ENCODE results near the gene MYMK.
"Not testable (repeated sequence)": the region's sequence is repeated elsewhere in the genome, so short reads cannot be mapped to it uniquely, and the experiment has no call there.

MYMK gene
- 0 reads per million in 2 donors for total RNA-seq

GRCh38 chr9:133524679-133525228 is at the start of gene MYMK:
Gene MYMK, minus strand, starts transcription at chr9:133524959. Its CDS starts 115 bp downstream, at chr9:133524844.
- DNase-seq = no peak

GRCh38 chr9:133573791-133574515 is 49.2 kb upstream of the MYMK start:
- DNase-seq = no peak

DNA sequence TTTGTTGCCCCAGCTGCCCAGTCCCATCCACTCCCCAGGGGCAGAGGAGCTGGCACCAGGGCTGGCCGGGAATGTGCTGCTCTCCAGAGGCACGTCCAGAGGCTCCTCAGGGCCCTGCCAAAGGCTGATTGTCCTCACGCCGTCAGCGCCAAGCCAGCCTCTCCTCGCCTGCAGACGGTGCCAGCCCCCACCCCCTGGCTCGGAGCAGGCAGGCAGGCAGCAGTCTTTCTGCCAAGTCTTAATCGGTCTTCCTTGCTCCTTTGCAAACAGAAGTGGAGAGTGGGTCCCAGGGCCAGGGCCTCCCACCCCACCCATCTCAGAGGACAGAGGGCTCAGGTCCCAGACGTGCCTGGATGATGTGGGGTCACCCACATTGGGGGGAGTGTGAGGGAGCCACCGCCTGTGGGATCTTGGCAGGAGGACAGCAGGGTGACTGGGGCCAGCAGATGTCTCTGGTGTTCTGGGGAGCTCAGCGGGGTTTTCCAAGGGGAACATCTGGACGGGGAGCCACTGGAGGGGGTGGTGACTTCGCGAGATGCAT is 48.1 kb upstream of the MYMK start:
- DNase-seq = no peak

GRCh38 chr9:133571896-133572595 is 47.3 kb upstream of the MYMK start:
- DNase-seq = no peak

GRCh38 chr9:133571391-133571890 is 46.7 kb upstream of the MYMK start:
- DNase-seq = no peak

DNA sequence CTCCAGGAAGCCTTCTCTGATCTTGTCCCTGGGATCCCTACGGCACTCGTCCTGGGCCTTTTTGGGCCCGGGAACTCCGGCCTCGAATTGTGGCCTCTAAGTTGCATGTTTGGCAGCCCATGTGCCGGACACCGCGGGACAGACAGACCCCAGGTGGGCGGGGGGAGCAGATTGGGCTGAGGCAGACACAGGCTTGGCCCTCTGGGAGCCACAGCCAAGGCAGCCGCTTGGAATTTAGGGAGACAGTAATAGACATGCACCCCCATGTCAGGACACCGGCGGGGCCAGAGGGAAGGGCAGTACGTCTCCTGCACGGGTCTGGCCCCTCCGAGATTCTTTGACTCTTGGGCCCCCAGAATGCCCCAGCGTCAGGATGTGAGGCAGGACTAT is 45.9 kb upstream of the MYMK start:
- no peak for DNase-seq

GRCh38 chr9:133569891-133570690 is 45.3 kb upstream of the MYMK start:
- no peak for DNase-seq

DNA sequence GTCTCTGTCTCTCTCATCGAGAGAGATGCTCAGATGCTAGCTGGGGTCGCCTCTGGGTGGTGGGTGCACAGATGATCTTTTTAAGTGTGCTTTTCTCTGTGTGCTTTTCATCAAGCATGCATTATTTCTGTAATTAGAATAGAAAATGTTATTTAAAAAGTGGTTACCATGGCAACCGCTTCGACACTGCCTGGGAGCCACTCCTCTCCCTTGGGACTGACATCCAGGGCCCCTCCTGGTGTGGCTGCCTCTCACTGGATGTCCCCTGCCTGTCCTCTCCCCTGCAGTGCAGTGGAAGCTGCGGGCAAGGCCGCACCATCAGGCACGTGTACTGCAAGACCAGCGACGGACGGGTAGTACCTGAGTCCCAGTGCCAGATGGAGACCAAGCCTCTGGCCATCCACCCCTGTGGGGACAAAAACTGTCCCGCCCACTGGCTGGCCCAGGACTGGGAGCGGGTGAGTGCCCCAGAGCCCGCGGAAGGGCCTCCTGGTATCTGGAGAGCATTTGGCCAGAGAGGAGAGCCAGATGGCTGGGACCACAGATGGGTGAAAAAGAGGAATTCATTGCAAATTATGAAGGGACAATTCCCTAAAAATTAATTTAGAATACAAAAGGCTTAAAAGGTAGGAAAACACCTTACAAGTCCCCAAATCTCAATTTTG is 44.5 kb upstream of the MYMK start:
- no peak for DNase-seq

GRCh38 chr9:133568186-133568585 is 43.4 kb upstream of the MYMK start:
- no peak for DNase-seq

DNA sequence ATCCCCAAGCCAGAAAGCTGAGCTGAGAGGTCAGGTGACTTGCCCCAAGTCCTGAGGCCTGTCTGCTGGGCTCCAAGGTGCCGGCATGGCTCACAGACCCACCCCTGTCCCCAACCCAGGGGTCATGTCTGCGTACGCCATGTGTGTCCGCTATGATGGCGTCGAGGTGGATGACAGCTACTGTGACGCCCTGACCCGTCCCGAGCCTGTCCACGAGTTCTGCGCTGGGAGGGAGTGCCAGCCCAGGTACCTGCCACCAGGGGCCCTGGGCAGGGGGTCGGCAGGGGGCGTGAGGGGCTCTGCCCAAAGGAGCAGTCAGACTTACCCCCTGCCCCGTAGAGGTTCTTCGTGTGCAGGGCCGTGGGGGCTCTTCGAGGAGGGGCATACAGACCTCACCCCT is 42.1 kb upstream of the MYMK start:
- DNase-seq = no peak

- no peak for DNase-seq
Observed at GRCh38 chr9:133566382-133566781, 41.6 kb upstream of the MYMK start.

DNA sequence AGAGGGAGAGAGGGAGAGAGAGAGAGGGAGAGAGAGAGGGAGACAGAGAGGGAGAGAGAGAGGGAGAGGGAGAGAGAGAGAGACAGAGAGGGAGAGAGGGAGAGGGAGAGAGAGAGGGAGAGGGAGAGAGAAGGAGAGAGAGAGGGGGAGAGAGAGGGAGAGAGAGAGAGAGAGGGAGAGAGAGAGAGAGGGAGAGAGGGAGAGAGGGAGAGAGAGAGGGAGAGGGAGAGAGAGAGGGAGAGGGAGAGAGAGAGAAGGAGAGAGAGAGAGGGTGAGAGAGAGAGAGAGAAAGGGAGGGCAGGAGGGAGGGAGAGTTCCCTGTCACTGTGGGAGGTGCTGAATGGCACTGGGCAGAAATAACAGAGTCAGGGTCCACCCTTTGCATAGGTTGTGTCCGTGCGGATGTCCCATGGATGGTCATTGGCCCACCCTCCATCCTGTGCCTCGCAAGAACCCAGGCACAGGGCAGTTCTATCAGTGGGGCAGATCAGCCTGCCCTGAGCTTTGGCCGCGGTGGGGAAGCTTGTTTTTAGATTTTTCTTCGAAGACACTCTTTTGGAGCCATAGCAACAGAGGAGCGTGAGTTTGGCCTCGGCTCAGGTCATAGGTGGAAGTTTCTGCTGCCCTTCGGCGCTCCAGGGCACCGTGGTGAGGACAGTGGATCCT is 39.8 kb upstream of the MYMK start:
- DNase-seq = no peak

DNA sequence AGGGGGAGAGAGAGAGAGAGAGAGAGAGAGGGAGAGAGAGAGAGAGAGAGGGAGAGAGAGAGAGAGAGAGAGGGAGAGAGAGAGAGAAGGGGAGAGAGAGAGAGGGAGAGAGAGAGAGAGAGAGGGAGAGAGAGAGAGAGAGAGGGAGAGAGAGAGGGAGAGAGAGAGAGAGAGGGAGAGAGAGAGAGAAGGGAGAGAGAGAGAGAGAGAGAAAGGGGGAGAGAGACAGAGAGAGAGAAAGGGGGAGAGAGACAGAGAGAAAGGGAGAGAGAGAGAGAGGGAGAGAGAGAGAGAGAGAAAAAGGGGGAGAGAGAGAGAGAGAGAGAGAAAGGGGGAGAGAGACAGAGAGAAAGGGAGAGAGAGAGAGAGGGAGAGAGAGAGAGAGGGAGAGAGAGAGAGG is 39.1 kb upstream of the MYMK start:
- DNase-seq = not testable (repeated sequence)

- no peak for DNase-seq
Observed at GRCh38 chr9:133563291-133563796, 38.6 kb upstream of the MYMK start.

GRCh38 chr9:133562611-133563290 is 38.0 kb upstream of the MYMK start:
- DNase-seq = no peak

- no peak for DNase-seq
Observed at GRCh38 chr9:133561976-133562554, 37.3 kb upstream of the MYMK start.

DNA sequence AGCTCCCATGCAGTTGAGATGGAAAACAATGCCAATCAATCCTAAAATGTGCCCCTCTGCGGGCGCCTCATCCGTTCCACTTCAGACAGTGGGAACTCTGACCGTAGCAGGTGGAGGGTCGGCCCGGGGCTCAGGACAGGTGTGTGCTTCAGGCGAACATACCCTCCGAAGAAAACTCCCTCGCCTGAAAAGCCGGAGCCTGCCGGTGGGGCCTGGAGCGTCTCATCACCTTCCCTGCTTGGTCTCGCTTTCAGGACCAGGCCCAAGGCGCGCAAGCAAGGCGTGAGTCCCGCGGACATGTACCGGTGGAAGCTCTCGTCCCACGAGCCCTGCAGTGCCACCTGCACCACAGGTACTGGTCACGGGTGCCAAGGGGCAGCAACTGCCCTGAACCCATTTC is 36.2 kb upstream of the MYMK start:
- no peak for DNase-seq

- no peak for DNase-seq
Observed at GRCh38 chr9:133560311-133560710, 35.6 kb upstream of the MYMK start.

DNA sequence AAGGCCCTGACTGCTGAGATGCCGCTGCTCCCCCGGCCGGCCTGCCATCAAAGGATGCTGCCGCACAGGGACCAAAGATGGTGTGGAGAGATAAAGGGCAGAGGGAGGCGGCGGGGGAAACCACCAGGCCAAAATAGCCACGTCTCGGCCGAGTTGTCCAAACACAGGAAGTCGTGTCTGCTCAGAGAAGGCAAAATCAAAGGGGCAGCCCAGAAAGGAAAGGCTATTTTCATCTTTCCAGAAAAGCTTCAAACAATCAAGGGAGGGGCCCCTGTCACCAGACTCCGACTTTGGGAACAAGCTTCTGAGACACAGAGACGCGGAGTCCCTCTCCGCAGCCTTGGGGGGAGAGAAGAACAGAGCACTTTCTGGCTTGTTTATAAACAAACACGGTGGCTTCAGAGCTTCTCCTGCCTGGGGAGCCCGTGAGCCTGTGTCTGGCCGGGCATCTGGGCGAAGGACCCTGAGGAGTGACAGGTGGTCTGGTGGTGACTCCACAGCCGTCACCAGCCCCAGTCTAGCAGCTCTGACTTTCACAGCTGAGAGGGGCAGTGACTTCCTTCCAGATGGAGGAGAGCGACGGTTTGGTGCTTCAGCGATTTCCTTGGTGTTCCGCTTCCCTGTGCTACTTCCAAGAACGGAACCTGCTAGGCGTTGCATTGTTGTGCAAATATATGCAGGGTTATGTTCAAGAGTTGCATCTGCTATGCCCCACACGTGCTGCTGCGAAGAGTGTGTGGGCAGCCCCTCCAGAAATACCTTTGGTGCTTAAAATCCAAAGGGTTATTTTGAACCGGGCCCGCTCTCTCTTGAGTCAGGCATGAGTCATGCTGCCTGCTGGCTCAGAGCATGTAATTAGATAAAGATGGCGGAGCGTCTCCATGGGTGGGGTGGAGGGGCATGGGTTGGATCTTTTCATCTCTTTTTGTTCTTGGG is 33.7 kb upstream of the MYMK start:
- DNase-seq = no peak

Measured in T-helper 9 cell (primary cell).